OCI-LY7 (cell line): ENCODE data around the gene ZNF518A. TPM values are rescaled to one million over a fixed set of nuclear protein-coding genes. Genes with fewer than 3 reads are reported as not detected.

Experiments used
- BruUV-seq: library from RNA; stranded (reverse); fragments of 400-500 nt; replicated peaks from 2 replicates; lab custom pipeline; 2021; lab: Mats Ljungman, UMichigan
- CTCF ChIA-PET: fragments of 300-600 bp; sonication (Branson Sonifier 250); formaldehyde crosslinking; loops from one replicate; lab custom pipeline; 2022; ENCODE audit warnings: antibody characterized with exemption; ENCODE audit not compliant: unreplicated experiment; lab: Charles Lee
- POLR2A ChIA-PET: fragments of 300-600 bp; sonication (Branson Sonifier 250); formaldehyde crosslinking; loops from one replicate; lab custom pipeline; 2022; ENCODE audit warnings: antibody characterized with exemption; lab: Charles Lee
- DNase-seq: peaks from one replicate; pipeline ENCODE4 v3.0.0-alpha.2; 2015; ENCODE audit warnings: low spot score
- H2AFZ ChIP-seq: fragments of 200-600 bp; sonication (generic), shearing (Covaris generic); 2 replicates; pipeline ENCODE4 v1.6.1; 2014; ENCODE audit warnings: mild to moderate bottlenecking, antibody characterized with exemption, low read length, moderate library complexity
- H3K27ac ChIP-seq: fragments of 200-600 bp; sonication (generic); 2 replicates; pipeline ENCODE4 v1.5.1; 2014; ENCODE audit warnings: mixed run types, low read depth, mild to moderate bottlenecking, moderate library complexity, low read length, inconsistent platforms; ENCODE audit not compliant: poor library complexity, severe bottlenecking
- H3K36me3 ChIP-seq: fragments of 200-600 bp; sonication (generic); 2 replicates; pipeline ENCODE4 v1.6.1; 2014; ENCODE audit warnings: mild to moderate bottlenecking, antibody characterized with exemption, low read length, moderate library complexity, mixed read lengths; ENCODE audit not compliant: insufficient read depth
- H3K4me1 ChIP-seq: fragments of 200-600 bp; sonication (generic); 2 replicates; pipeline ENCODE4 v1.5.1; 2014; ENCODE audit warnings: mild to moderate bottlenecking, low read length; ENCODE audit not compliant: insufficient read depth, poor library complexity, severe bottlenecking
- H3K4me2 ChIP-seq: fragments of 200-600 bp; sonication (generic); 2 replicates; pipeline ENCODE4 v1.6.1; 2014; ENCODE audit warnings: mild to moderate bottlenecking, low read length
- H3K4me3 ChIP-seq: fragments of 200-600 bp; sonication (generic); 2 replicates; pipeline ENCODE4 v1.5.1; 2014; ENCODE audit warnings: mild to moderate bottlenecking, low read depth, low read length; ENCODE audit not compliant: poor library complexity, severe bottlenecking
- H3K79me2 ChIP-seq: fragments of 200-600 bp; sonication (generic); 2 replicates; pipeline ENCODE4 v1.6.1; 2016; ENCODE audit warnings: low read depth, mild to moderate bottlenecking, low read length, moderate library complexity, mixed read lengths; ENCODE audit not compliant: insufficient read depth
- H3K9me2 ChIP-seq: fragments of 200-600 bp; sonication (generic); 2 replicates; pipeline ENCODE4 v1.6.1; 2016; ENCODE audit warnings: mild to moderate bottlenecking, low read length, mixed read lengths; ENCODE audit not compliant: insufficient read depth
- H3K9me3 ChIP-seq: fragments of 200-600 bp; sonication (generic); 2 replicates; pipeline ENCODE4 v1.6.1; 2014; ENCODE audit warnings: mild to moderate bottlenecking, mixed run types, low read length, mixed read lengths
- H4K20me1 ChIP-seq: fragments of 200-600 bp; sonication (generic); 2 replicates; pipeline ENCODE4 v1.6.1; 2014; ENCODE audit warnings: mild to moderate bottlenecking, antibody characterized with exemption, low read length, moderate library complexity, mixed read lengths; ENCODE audit not compliant: insufficient read depth
- EZH2phosphoT487 ChIP-seq: fragments of 200-600 bp; sonication (generic); IDR thresholded peaks from 2 replicates; pipeline ENCODE4 v1.6.1; 2018; ENCODE audit warnings: low read depth, borderline replicate concordance, mild to moderate bottlenecking, mixed run types, antibody characterized with exemption, low read length, moderate library complexity, mixed read lengths
- intact Hi-C: fragments of 100-400 bp; cut with micrococcal nuclease; formaldehyde crosslinking; loops from one replicate; pipeline ENCODE4 v1.10.0; 2022; ENCODE audit not compliant: unreplicated experiment
- total RNA-seq, 2 experiments: library from RNA; depleted of rRNA in 1 of 2; stranded (reverse); fragments of >200 nt in 1 of 2; shearing (Covaris generic) in 1 of 2; gene quantifications; 2 replicates each; pipeline ENCODE4 v1.2.3, GENCODE V29; 2014 to 2022
- TF ChIP-seq, protein P1 (sequence below): fragments of 200-600 bp; sonication (generic); conservative IDR thresholded peaks from 2 replicates; pipeline ENCODE4 v1.5.1; 2014; ENCODE audit warnings: mild to moderate bottlenecking, antibody characterized with exemption, low read length, moderate library complexity, mixed read lengths

ZNF518A gene
- total RNA-seq, 2 experiments from 2014 or later: 19.4 to 19.7 TPM

DNA sequence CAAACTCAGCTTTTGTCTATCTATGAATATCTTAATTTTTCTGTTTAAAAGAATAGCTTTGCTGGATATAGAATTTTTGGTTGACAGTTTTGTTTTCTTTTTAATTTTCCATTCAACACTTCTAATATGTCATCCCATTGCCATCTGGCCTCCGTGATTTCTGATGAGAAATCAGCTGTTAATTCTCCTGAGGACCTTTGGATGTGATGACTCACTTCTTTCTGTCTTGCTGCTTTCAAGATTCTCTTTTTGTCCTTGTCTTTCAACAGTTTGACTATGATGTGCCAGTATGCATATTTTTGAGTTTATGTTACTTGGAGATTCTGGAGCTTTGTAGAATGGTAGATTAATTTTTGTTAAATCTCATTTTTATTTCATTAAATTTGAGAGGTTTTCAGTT is 38.4 kb downstream of the ZNF518A start:
- no peak for TF ChIP-seq EZH2phosphoT487
- TF ChIP-seq, protein P1, sequence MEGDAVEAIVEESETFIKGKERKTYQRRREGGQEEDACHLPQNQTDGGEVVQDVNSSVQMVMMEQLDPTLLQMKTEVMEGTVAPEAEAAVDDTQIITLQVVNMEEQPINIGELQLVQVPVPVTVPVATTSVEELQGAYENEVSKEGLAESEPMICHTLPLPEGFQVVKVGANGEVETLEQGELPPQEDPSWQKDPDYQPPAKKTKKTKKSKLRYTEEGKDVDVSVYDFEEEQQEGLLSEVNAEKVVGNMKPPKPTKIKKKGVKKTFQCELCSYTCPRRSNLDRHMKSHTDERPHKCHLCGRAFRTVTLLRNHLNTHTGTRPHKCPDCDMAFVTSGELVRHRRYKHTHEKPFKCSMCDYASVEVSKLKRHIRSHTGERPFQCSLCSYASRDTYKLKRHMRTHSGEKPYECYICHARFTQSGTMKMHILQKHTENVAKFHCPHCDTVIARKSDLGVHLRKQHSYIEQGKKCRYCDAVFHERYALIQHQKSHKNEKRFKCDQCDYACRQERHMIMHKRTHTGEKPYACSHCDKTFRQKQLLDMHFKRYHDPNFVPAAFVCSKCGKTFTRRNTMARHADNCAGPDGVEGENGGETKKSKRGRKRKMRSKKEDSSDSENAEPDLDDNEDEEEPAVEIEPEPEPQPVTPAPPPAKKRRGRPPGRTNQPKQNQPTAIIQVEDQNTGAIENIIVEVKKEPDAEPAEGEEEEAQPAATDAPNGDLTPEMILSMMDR: no peak
- Histone ChIP-seq H3K4me2 (no peak overlapping the region), H3K36me3 (no peaks in the 10 kb centered on the region; the same call in 1 of the 2 replicates), H3K9me2 (no peaks in the 10 kb centered on the region), H4K20me1 (no peaks in the 10 kb centered on the region), H3K4me1 (no peaks in the 10 kb centered on the region), H3K9me3 (peaks cover 25% of the 10 kb centered on the region; the same call in 1 of the 2 replicates), H3K4me3 (no peak overlapping the region), H2AFZ (no peak overlapping the region), H3K79me2 (no peaks in the 10 kb centered on the region), H3K27ac (no peak overlapping the region)
- BruUV-seq: no TSS peak
- intact Hi-C loops: no loop called here
- no peak for DNase-seq
- CTCF ChIA-PET: no interaction called here
- POLR2A ChIA-PET: interaction anchor here (0.7 to 1.1 kb wide), 5 partner anchors 93 to 473 kb away, joined by 3 to 6 read pairs (median 3); no protein-coding TSS in a partner anchor

DNA sequence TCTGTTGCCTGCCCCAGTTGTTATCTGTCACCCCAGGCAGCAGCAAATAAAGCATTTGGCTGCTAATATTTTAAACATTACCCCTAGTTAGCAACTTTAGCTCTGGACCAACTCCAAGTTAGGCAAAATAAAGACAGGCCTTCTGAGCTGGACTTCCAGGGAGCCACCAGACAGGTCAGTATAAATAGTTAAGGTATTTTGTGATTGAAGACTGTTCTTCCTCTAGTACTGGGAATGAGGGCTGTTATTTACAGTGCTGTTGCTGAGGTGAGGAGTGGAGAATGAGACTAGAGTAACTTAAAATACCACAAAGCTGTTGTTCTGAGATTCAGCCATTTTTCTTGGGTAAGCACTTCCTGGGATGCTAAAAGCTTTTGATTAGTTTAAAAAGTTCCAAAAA is 40.1 kb downstream of the ZNF518A start:
- TF ChIP-seq, protein P1: no peak
- no peak for TF ChIP-seq EZH2phosphoT487
- H3K4me3 ChIP-seq: no peak overlapping the region
- no peaks in the 10 kb centered on the region for H3K9me2 ChIP-seq
- no peaks in the 10 kb centered on the region for H4K20me1 ChIP-seq
- DNase-seq: no peak
- CTCF ChIA-PET: no interaction called here
- BruUV-seq: no TSS peak
- no peak overlapping the region for H2AFZ ChIP-seq
- peaks cover 28% of the 10 kb centered on the region; the same call in 1 of the 2 replicates for H3K9me3 ChIP-seq
- no peak overlapping the region for H3K4me2 ChIP-seq
- intact Hi-C loops: no loop called here
- H3K27ac ChIP-seq: no peak overlapping the region
- H3K4me1 ChIP-seq: no peaks in the 10 kb centered on the region
- no peaks in the 10 kb centered on the region for H3K36me3 ChIP-seq
- POLR2A ChIA-PET: interaction anchor here (1.0 kb wide), 1 partner anchor 177 kb away, joined by 3 read pairs; no protein-coding TSS in a partner anchor
- no peaks in the 10 kb centered on the region for H3K79me2 ChIP-seq

DNA sequence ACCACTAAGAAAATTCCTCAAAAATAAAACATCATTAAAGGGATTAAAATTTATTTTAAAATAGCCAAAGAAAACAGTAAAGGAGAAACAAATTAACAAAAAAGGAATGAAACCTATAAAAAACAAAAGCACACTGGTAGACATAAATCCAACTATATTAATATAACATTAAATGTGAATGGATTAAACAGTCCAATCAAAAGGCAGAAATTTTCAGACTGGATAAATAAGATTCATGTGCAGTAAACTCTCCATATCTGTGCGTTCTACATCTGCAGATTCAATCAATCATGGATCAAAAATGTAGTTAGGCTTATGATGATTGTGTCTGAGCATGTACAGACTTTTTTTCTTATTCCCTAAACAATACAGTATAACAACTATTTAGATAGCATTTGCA is 42.6 kb downstream of the ZNF518A start:
- Histone ChIP-seq H3K4me3 (no peak overlapping the region), H2AFZ (no peak overlapping the region), H3K27ac (no peak overlapping the region), H3K4me2 (no peak overlapping the region), H4K20me1 (no peaks in the 10 kb centered on the region), H3K4me1 (no peaks in the 10 kb centered on the region), H3K79me2 (no peaks in the 10 kb centered on the region), H3K36me3 (no peaks in the 10 kb centered on the region), H3K9me3 (peaks cover 34% of the 10 kb centered on the region; the same call in 1 of the 2 replicates), H3K9me2 (no peaks in the 10 kb centered on the region)
- intact Hi-C loops: no loop called here
- no peak for DNase-seq
- POLR2A ChIA-PET: no interaction called here
- no TSS peak for BruUV-seq
- CTCF ChIA-PET: no interaction called here
- no peak for TF ChIP-seq EZH2phosphoT487
- TF ChIP-seq, protein P1: no peak
